SK-N-SH (cell line): ENCODE measurements around the gene CPLX1. TPM values are rescaled to one million over a fixed set of nuclear protein-coding genes. Genes with fewer than 3 reads are reported as not detected.

Experiments used
- CTCF ChIA-PET: fragments of 300-600, 350-600 bp; formaldehyde crosslinking; extraction: SDS; loops from one replicate; lab custom pipeline; 2021; lab: Yijun Ruan, JAX
- POLR2A ChIA-PET: fragments of 350-600 bp; sonication (Branson Sonifier 250); formaldehyde crosslinking; extraction: SDS; loops from one replicate; lab custom pipeline; 2020; ENCODE audit warnings: antibody characterized with exemption, inconsistent platforms; lab: Yijun Ruan, JAX
- DNase-seq: peaks from one replicate; pipeline ENCODE4 v3.0.0; 2012
- H2AFZ ChIP-seq: fragments of 200-600 bp; sonication (generic); 2 replicates; pipeline ENCODE4 v1.8.1; 2016; ENCODE audit warnings: antibody characterized with exemption, mild to moderate bottlenecking, low read depth
- H3F3A ChIP-seq: fragments of 200-600 bp; sonication (generic); replicated peaks from 2 replicates; pipeline ENCODE3; 2016; ENCODE audit warnings: antibody characterized with exemption, mild to moderate bottlenecking; ENCODE audit not compliant: insufficient read depth
- H3K27ac ChIP-seq, 2 experiments: fragments of 200-500 bp in 1 of 2; fragments of 200-600 bp in 1 of 2; sonication (Bioruptor generic) in 1 of 2; sonication (generic), shearing (Covaris generic) in 1 of 2; 2 replicates each; pipeline versions ENCODE4 v1.5.1 to v1.6.1; 2014 to 2016; ENCODE audit warnings: low read depth in 2 of 2, inconsistent platforms in 1 of 2, low read length in 1 of 2, mild to moderate bottlenecking in 1 of 2, mixed read lengths in 1 of 2
- H3K27me3 ChIP-seq: fragments of 200-600 bp; sonication (generic), shearing (Covaris generic); 2 replicates; pipeline ENCODE4 v1.6.1; 2016; ENCODE audit warnings: mixed run types; ENCODE audit not compliant: insufficient read depth
- H3K36me3 ChIP-seq, 2 experiments: fragments of 200-500 bp in 1 of 2; fragments of 200-600 bp in 1 of 2; sonication (Bioruptor generic) in 1 of 2; sonication (generic) in 1 of 2; replicated peaks in 1 of 2; 2 replicates each; pipeline versions ENCODE3 to v1.5.1; 2014 to 2016; ENCODE audit warnings: low read length in 1 of 2, mild to moderate bottlenecking in 1 of 2; ENCODE audit not compliant: insufficient read depth in 2 of 2, control insufficient read depth in 1 of 2
- H3K4me1 ChIP-seq, 2 experiments: fragments of 200-500 bp in 1 of 2; fragments of 200-600 bp in 1 of 2; sonication (Bioruptor generic) in 1 of 2; sonication (generic), shearing (Covaris generic) in 1 of 2; 2 replicates each; pipeline versions ENCODE4 v1.5.1 to v1.6.1; 2014 to 2016; ENCODE audit warnings: low read depth in 1 of 2, low read length in 1 of 2, mixed run types in 1 of 2; ENCODE audit not compliant: insufficient read depth in 2 of 2, control insufficient read depth in 1 of 2
- H3K4me2 ChIP-seq: fragments of 200-600 bp; sonication (generic), shearing (Covaris generic); 2 replicates; pipeline ENCODE4 v1.6.1; 2017; ENCODE audit warnings: mixed run types
- H3K4me3 ChIP-seq, 2 experiments: fragments of 200-500 bp in 1 of 2; fragments of 200-600 bp in 1 of 2; sonication (Bioruptor generic) in 1 of 2; sonication (generic), shearing (Covaris generic) in 1 of 2; 2 replicates each; pipeline versions ENCODE4 v1.5.1 to v1.8.1; 2014 to 2016; ENCODE audit warnings: low read depth in 2 of 2, inconsistent platforms in 1 of 2, low read length in 1 of 2, mild to moderate bottlenecking in 1 of 2, mixed read lengths in 1 of 2, moderate library complexity in 1 of 2
- H3K79me2 ChIP-seq: fragments of 200-600 bp; sonication (generic); 2 replicates; pipeline ENCODE4 v1.8.1; 2017; ENCODE audit warnings: mild to moderate bottlenecking; ENCODE audit not compliant: insufficient read depth
- H3K9ac ChIP-seq: fragments of 200-600 bp; sonication (generic); 2 replicates; pipeline ENCODE4 v1.6.1; 2017; ENCODE audit warnings: mixed run types
- H3K9me2 ChIP-seq: fragments of 200-600 bp; sonication (generic); 2 replicates; pipeline ENCODE4 v1.6.1; 2017; ENCODE audit warnings: mixed run types
- H3K9me3 ChIP-seq: fragments of 200-600 bp; sonication (generic); 2 replicates; pipeline ENCODE4 v1.6.1; 2017; ENCODE audit warnings: mixed run types, mild to moderate bottlenecking, moderate library complexity
- H4K20me1 ChIP-seq: fragments of 200-600 bp; sonication (generic); 2 replicates; pipeline ENCODE4 v1.6.1; 2017; ENCODE audit warnings: mild to moderate bottlenecking, mixed run types; ENCODE audit not compliant: insufficient read depth
- CHD2 ChIP-seq: fragments of 150-350 bp; IDR thresholded peaks from 2 replicates; pipeline ENCODE4 v1.6.1; 2018; ENCODE audit warnings: low read length; ENCODE audit not compliant: partially characterized antibody
- ELF1 ChIP-seq: IDR thresholded peaks from 2 replicates; pipeline ENCODE4 v1.4.0; 2012
- EP300 ChIP-seq, 2 experiments: IDR thresholded peaks; 2 replicates each; pipeline versions ENCODE4 v1.4.0 to v1.6.1; 2012; ENCODE audit warnings: borderline replicate concordance in 1 of 2, low read depth in 1 of 2, low read length in 1 of 2
- EZH2phosphoT487 ChIP-seq: fragments of 200-600 bp; sonication (generic); IDR thresholded peaks from 2 replicates; pipeline ENCODE4 v1.6.1; 2017; ENCODE audit warnings: low read depth, mixed run types, mild to moderate bottlenecking, antibody characterized with exemption, moderate library complexity, borderline replicate concordance
- FOSL2 ChIP-seq: IDR thresholded peaks from 2 replicates; pipeline ENCODE4 v1.4.0; 2012; ENCODE audit warnings: low read depth, mild to moderate bottlenecking, moderate library complexity, borderline replicate concordance
- GABPA ChIP-seq: IDR thresholded peaks from 2 replicates; pipeline ENCODE4 v1.4.0; 2012; ENCODE audit warnings: low read depth, mild to moderate bottlenecking
- GATA2 ChIP-seq: sonication (generic); formaldehyde crosslinking; IDR thresholded peaks from 2 replicates; pipeline ENCODE4 v1.5.0; 2020; ENCODE audit warnings: mild to moderate bottlenecking, missing genetic modification reagents
- MXI1 ChIP-seq: IDR thresholded peaks from 2 replicates; pipeline ENCODE4 v1.6.1; 2012; ENCODE audit warnings: mild to moderate bottlenecking, low read depth, low read length, improper control_type of control experiment
- NFIC ChIP-seq: IDR thresholded peaks from 2 replicates; pipeline ENCODE4 v1.4.0; 2012; ENCODE audit warnings: borderline replicate concordance
- NRF1 ChIP-seq: IDR thresholded peaks from 2 replicates; pipeline ENCODE4 v1.6.1; 2012; ENCODE audit warnings: low read depth, mild to moderate bottlenecking, low read length
- RXRA ChIP-seq: IDR thresholded peaks from 2 replicates; pipeline ENCODE4 v1.4.0; 2012; ENCODE audit warnings: low read depth, mild to moderate bottlenecking, borderline replicate concordance
- SMC3 ChIP-seq: IDR thresholded peaks from 2 replicates; pipeline ENCODE4 v1.6.1; 2012; ENCODE audit warnings: low read depth, low read length, improper control_type of control experiment
- TCF12 ChIP-seq: IDR thresholded peaks from 2 replicates; pipeline ENCODE4 v1.4.0; 2012
- TEAD4 ChIP-seq: IDR thresholded peaks from 2 replicates; pipeline ENCODE4 v1.4.0; 2012; ENCODE audit warnings: mild to moderate bottlenecking, borderline replicate concordance; ENCODE audit not compliant: insufficient read depth
- YY1 ChIP-seq: IDR thresholded peaks from 2 replicates; pipeline ENCODE4 v1.4.0; 2012; ENCODE audit warnings: low read depth, mild to moderate bottlenecking
- WGBS: methylation state at CpG from one replicate; pipeline ENCODE4 v1.1.6; 2017; ENCODE audit warnings: low lambda C conversion rate; 5-methylcytosine and 5-hydroxymethylcytosine counted together
- polyA plus RNA-seq, 3 experiments: library from polyadenylated mRNA; depleted of rRNA; stranded (reverse); fragments of >200 nt; gene quantifications; 2 replicates each; pipeline ENCODE4 v1.2.3, GENCODE V29; 2012
- TF ChIP-seq, protein P1 (sequence below): IDR thresholded peaks from 2 replicates; pipeline ENCODE4; 2012
- TF ChIP-seq, protein P2 (sequence below): IDR thresholded peaks from 2 replicates; pipeline ENCODE4 v1.4.0; 2012; ENCODE audit warnings: low read depth, borderline replicate concordance
- TF ChIP-seq, protein P3 (sequence below): fragments of 200-600 bp; sonication (generic); IDR thresholded peaks from 2 replicates; pipeline ENCODE4 v1.6.1; 2017; ENCODE audit warnings: antibody characterized with exemption, mild to moderate bottlenecking, moderate library complexity
- TF ChIP-seq, protein P4 (sequence below): IDR thresholded peaks from 2 replicates; pipeline ENCODE4 v1.4.0; 2012; ENCODE audit warnings: low read depth, borderline replicate concordance

Gene CPLX1
- polyA plus RNA-seq, 1 of the 3 experiments (the other 2 are of a cell fraction), result 0.56 TPM

DNA sequence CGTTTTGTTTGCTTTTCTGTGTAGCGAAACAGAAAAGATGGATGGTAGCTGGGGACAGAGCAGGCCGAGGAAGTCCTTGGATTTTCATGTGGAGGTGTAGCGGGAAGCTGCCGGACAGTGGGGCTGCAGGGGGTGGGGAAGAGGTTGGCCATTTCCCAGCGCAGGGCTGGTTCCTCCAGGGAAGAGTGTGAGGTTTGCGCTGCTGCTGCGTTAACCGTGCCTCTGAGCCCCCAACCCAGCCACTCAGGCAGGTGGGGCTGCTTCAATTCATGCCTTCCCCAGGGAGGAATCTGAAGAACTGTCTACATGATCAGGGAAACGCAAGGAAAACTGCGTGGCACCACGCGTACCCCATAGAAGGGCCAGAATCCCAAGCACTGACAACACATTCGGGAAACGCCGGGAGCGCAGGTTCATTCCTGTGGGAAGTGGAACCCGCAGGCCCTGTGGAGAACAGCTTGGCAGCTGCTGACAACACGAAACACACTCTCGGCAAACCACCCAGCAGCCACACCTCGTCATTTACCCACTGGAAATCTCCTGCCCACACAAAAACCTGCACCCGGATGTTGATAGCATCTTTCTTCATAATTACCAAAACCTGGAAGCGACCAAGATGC is 62.6 kb downstream of the CPLX1 start:
- ChIA-PET CTCF (interaction anchor here (1.8 to 3.6 kb wide), 2 partner anchors 12 to 21 kb away, joined by 7 to 18 read pairs; no protein-coding TSS in a partner anchor), POLR2A (no interaction called here)
- Histone ChIP-seq H3K27me3 (no peaks in the 10 kb centered on the region), H3K4me2 (no peak overlapping the region), H3K4me1 (peaks cover 0 to 4% of the 10 kb centered on the region in 2 experiments; a peak in 1 of 4 replicates), H3K9me2 (no peaks in the 10 kb centered on the region), H3K27ac (no peak overlapping the region; a peak in 1 of 4 replicates), H2AFZ (no peak overlapping the region), H3K9me3 (no peaks in the 10 kb centered on the region), H3K36me3 (peaks cover 40 to 71% of the 10 kb centered on the region in 2 experiments), H3K9ac (no peak overlapping the region), H3K4me3 (no peak overlapping the region), H3K79me2 (peaks cover 19% of the 10 kb centered on the region), H4K20me1 (peaks cover 51% of the 10 kb centered on the region), H3F3A (peaks cover 23% of the 10 kb centered on the region)
- no peak for TF ChIP-seq GATA2 (CRISPR knock-in tag)
- DNase-seq, result no peak
- 94% methylated on average over 23 of the region's 23 CpGs for WGBS

DNA sequence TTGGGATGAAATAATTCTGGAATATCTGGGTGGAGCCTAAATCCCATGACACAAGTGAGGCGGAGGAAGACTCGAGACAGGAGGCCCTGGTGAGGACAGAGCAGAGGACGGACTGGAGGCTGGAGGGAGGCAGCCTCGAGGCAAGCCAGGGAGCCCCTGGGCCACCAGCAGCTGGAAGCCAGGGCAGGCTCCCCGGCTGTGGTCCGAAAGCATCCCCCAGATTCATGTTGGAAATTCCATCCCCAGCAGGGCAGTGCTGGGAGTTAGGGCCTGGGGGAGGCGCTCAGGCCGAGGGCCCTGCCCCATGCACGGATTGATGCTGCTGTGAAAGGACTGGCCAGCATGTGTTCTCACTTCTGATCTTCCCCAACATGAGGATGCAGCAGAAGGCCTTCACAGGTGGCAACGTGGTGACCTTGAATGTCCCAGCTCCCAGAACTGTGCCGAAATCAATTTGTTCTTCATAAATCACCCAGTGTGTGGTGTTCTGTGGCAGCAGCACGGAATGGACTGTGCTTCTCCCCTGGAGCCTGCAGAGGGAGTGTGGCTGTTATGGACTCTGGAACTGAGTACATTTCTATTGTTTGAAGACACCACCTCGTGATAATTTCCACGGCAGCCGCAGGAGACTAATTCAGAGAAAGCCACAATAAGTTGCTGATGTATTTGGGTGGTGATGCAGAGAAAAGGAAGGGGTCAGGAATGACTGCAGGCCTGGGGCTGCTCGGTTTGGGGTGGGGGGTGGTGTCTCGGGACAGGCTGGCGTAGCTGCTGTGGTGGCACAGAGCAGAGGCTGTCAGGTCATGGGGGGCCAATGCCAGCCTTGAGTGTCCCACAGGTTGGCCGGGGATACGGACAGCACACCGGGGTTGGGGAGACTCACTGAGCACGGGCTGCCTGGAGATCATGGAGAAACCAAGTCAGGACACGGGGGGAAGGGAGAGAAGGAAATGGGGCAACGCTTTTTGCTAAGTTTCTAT is 63.4 kb downstream of the CPLX1 start:
- no peak overlapping the region for H3K4me3 ChIP-seq
- peaks cover 15% of the 10 kb centered on the region for H3F3A ChIP-seq
- peak; percentile 62 for DNase-seq
- POLR2A ChIA-PET, result no interaction called here
- peaks cover 11% of the 10 kb centered on the region; the same call in 1 of the 2 replicates for H3K79me2 ChIP-seq
- no peaks in the 10 kb centered on the region for H3K9me3 ChIP-seq
- peak overlapping the region in 1 of 2 experiments; percentile 36; a peak in 1 of 4 replicates for H3K27ac ChIP-seq
- H3K4me2 ChIP-seq, result no peak overlapping the region
- H3K27me3 ChIP-seq, result no peaks in the 10 kb centered on the region
- H3K36me3 ChIP-seq, result peaks cover 36 to 63% of the 10 kb centered on the region in 2 experiments
- peaks cover 43% of the 10 kb centered on the region for H4K20me1 ChIP-seq
- H3K4me1 ChIP-seq, result peaks cover 0 to 4% of the 10 kb centered on the region in 2 experiments; a peak in 1 of 4 replicates
- H3K9me2 ChIP-seq, result no peaks in the 10 kb centered on the region
- CTCF ChIA-PET, result interaction anchor here (1.8 to 3.6 kb wide), 2 partner anchors 13 to 20 kb away, joined by 7 to 18 read pairs; no protein-coding TSS in a partner anchor
- H2AFZ ChIP-seq, result no peak overlapping the region
- H3K9ac ChIP-seq, result no peak overlapping the region
- WGBS, result 89% methylated on average over 19 of the region's 24 CpGs
- TF ChIP-seq YY1 (no peak), CHD2 (no peak), TCF12 (no peak), NRF1 (no peak), MXI1 (no peak), EZH2phosphoT487 (no peak), RXRA (no peak), GABPA (no peak), EP300 (IDR thresholded peaks at IDR 0.05; ENCODE audit: borderline replicate concordance in 1 of 2, low read depth in 1 of 2, low read length in 1 of 2) (no peak), NFIC (no peak), ELF1 (no peak), GATA2 (CRISPR knock-in tag) (no peak), SMC3 (peak; percentile 11; the same call in 1 of the 2 replicates), FOSL2 (no peak), TEAD4 (no peak)
- TF ChIP-seq, protein P1, sequence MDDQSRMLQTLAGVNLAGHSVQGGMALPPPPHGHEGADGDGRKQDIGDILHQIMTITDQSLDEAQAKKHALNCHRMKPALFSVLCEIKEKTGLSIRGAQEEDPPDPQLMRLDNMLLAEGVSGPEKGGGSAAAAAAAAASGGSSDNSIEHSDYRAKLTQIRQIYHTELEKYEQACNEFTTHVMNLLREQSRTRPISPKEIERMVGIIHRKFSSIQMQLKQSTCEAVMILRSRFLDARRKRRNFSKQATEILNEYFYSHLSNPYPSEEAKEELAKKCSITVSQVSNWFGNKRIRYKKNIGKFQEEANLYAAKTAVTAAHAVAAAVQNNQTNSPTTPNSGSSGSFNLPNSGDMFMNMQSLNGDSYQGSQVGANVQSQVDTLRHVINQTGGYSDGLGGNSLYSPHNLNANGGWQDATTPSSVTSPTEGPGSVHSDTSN, result no peak
- TF ChIP-seq, protein P2, sequence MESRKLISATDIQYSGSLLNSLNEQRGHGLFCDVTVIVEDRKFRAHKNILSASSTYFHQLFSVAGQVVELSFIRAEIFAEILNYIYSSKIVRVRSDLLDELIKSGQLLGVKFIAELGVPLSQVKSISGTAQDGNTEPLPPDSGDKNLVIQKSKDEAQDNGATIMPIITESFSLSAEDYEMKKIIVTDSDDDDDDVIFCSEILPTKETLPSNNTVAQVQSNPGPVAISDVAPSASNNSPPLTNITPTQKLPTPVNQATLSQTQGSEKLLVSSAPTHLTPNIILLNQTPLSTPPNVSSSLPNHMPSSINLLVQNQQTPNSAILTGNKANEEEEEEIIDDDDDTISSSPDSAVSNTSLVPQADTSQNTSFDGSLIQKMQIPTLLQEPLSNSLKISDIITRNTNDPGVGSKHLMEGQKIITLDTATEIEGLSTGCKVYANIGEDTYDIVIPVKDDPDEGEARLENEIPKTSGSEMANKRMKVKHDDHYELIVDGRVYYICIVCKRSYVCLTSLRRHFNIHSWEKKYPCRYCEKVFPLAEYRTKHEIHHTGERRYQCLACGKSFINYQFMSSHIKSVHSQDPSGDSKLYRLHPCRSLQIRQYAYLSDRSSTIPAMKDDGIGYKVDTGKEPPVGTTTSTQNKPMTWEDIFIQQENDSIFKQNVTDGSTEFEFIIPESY, result no peak
- TF ChIP-seq, protein P3, sequence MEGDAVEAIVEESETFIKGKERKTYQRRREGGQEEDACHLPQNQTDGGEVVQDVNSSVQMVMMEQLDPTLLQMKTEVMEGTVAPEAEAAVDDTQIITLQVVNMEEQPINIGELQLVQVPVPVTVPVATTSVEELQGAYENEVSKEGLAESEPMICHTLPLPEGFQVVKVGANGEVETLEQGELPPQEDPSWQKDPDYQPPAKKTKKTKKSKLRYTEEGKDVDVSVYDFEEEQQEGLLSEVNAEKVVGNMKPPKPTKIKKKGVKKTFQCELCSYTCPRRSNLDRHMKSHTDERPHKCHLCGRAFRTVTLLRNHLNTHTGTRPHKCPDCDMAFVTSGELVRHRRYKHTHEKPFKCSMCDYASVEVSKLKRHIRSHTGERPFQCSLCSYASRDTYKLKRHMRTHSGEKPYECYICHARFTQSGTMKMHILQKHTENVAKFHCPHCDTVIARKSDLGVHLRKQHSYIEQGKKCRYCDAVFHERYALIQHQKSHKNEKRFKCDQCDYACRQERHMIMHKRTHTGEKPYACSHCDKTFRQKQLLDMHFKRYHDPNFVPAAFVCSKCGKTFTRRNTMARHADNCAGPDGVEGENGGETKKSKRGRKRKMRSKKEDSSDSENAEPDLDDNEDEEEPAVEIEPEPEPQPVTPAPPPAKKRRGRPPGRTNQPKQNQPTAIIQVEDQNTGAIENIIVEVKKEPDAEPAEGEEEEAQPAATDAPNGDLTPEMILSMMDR, result peak; percentile 39
- TF ChIP-seq, protein P4, sequence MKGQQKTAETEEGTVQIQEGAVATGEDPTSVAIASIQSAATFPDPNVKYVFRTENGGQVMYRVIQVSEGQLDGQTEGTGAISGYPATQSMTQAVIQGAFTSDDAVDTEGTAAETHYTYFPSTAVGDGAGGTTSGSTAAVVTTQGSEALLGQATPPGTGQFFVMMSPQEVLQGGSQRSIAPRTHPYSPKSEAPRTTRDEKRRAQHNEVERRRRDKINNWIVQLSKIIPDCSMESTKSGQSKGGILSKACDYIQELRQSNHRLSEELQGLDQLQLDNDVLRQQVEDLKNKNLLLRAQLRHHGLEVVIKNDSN, result no peak
